ENCODE measurements around the gene SMAD3.

SMAD3 gene

GRCh38 chr15:67193223-67193990, 128.0 kb downstream of the SMAD3 start:
- no peak for TF ChIP-seq CTCF (conservative IDR thresholded peaks at IDR 0.05)

GRCh38 chr15:67194171-67195114, 129.0 kb downstream of the SMAD3 start:
- peak overlapping the region; percentile 45; the same call in 1 of the 2 replicates for H3K27ac ChIP-seq

More at GRCh38 chr15:67193223-67193990, 128.0 kb downstream of the SMAD3 start:
- H3K27ac ChIP-seq = peak overlapping the region; percentile 45

GRCh38 chr15:67195305-67195704, 129.9 kb downstream of the SMAD3 start:
- no peak for TF ChIP-seq CTCF (conservative IDR thresholded peaks at IDR 0.05)
- no peak overlapping the region for H3K27ac ChIP-seq

More at GRCh38 chr15:67194171-67195114, 129.0 kb downstream of the SMAD3 start:
- no peak for TF ChIP-seq CTCF (conservative IDR thresholded peaks at IDR 0.05)

GRCh38 chr15:67196222-67196621, 130.8 kb downstream of the SMAD3 start:
- TF ChIP-seq CTCF (conservative IDR thresholded peaks at IDR 0.05) = no peak
- no peak overlapping the region for H3K27ac ChIP-seq

GRCh38 chr15:67196672-67197363, 131.4 kb downstream of the SMAD3 start:
- no peak overlapping the region for H3K27ac ChIP-seq
- TF ChIP-seq CTCF (conservative IDR thresholded peaks at IDR 0.05) = no peak

GRCh38 chr15:67197364-67197695, 131.9 kb downstream of the SMAD3 start:
- no peak overlapping the region for H3K27ac ChIP-seq
- no peak for TF ChIP-seq CTCF (conservative IDR thresholded peaks at IDR 0.05)

All from VCaP (cell line).